K562 treated with DMSO at 1 percent for 24 hours (cell line): Measurements from ENCODE around the gene LHFPL2. TPM values are rescaled to one million over a fixed set of nuclear protein-coding genes. Genes with fewer than 3 reads are reported as not detected.

Experiments used
- total RNA-seq: library from RNA; unstranded; fragments of 300-600 nt; gene quantifications from 2 replicates; pipeline ENCODE4 v1.2.3, GENCODE V29; 2022; ENCODE audit warnings: low read depth; ENCODE audit not compliant: insufficient read depth

The LHFPL2 gene, protein sequence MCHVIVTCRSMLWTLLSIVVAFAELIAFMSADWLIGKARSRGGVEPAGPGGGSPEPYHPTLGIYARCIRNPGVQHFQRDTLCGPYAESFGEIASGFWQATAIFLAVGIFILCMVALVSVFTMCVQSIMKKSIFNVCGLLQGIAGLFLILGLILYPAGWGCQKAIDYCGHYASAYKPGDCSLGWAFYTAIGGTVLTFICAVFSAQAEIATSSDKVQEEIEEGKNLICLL
- 8.2 and 8.9 TPM in 2 replicates for total RNA-seq

DNA sequence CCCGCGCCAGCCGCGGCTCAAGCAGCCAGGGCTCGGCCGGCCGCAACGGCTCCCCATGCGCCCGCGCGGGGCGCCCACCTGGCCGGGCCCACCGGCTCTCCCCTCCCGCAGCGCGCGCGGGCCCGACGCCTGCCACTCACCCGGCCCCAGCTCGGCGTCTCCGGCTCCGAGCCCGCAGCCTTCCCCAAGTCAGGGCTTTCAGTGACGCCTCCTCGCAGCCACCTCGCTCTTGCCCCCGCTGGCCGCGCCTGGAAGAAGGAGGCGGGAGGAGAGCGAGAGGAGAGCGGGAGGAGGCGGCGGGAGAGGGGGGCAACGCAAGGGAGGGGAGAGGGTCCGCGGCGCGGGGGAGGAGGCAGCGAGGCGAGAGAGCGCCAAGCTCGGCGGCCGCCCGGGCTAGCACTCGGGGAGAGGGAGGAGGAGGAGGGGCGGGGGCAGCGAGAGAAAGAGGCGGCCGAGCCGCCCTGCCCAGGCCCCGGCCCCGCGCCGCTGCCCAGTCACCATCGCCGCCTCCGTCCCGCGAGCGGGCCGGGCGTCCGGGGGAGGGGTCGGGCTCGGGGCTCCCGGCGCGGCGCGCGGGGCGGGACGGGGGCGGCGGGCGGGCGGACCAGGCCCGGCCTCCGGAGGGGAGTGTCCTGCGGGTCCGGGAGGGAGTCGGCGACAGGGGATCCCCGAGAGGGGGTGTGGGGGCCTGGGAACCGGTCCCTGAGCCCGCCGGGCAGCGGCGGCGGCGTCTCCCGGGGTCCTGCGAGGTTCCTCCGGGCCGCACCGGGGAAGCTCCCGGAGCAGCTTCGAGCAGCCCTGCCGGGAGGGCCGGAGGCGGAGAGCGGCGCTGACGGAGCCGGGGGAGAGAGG, at the start of gene LHFPL2:
LHFPL2 (minus strand) TSS at position 414 of the 852 bp plus-strand sequence. CDS start 138,559 bp downstream, outside the sequence.

